Measurements from ENCODE around the gene SDC3.

SDC3 gene

DNA sequence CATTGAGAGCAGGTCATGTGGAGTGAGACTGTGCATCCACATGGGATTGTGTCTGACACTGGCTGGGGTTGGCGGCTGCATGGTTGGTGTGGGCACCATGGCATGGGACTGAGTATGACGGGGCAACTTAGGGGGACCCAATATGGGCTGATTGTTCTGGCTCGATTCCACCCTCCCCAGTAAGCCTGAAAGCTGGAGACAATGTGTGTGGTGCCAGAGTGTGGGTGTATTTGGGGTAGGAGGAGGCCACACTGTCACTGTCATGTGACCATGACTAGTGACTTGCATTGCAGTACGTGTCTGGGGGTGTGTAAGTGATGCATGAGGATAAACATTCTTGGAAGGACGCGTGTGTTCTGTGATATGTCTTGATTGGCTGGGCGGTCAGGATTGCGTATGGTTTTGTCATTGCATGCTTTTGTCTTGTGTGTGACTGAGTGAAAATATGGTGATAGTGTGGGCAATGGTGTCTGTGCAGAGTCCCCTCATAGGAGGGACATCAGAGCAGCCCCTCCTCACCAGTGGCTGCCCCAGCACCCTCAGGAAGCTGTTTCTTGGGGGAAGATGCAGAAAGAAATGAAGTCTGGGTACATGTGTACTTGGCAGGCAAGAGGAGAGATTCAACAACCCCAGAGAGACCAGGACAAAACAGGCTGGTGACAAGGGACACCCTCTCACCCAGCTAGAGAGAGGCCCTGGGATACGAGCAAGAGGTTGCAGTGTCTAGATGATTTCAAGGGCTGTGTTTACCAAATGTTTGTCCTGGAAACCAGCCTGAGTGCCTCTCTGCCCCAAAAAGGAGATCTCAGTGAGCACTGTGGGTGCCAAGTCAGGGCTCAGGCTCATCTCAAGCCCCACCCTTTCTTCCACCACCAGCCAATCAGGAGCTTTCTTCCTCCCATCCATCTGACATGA, 36.3 kb downstream of the SDC3 start:
- Histone ChIP-seq H3K27ac (ENCODE audit: low read depth, low read length) (no peak overlapping the region), H4K20me1 (ENCODE audit: control insufficient read depth, insufficient read depth, low read depth, low read length) (no peaks in the 10 kb centered on the region), H3K4me2 (ENCODE audit: low read length) (no peak overlapping the region), H3F3A (ENCODE audit: control insufficient read depth, insufficient read depth) (no peaks in the 10 kb centered on the region), H3K36me3 (ENCODE audit: control insufficient read depth, low read length) (no peaks in the 10 kb centered on the region), H3K27me3 (ENCODE audit: control insufficient read depth, low read length) (peaks cover 11% of the 10 kb centered on the region; the same call in 1 of the 2 replicates), H3K9me3 (ENCODE audit: control insufficient read depth, insufficient read depth, low read length) (no peaks in the 10 kb centered on the region), H3K9me2 (replicated peaks; ENCODE audit: control insufficient read depth, low read length) (no peaks in the 10 kb centered on the region), H3K79me2 (ENCODE audit: control insufficient read depth, low read length) (no peaks in the 10 kb centered on the region), H3K4me1 (ENCODE audit: control insufficient read depth, low read length) (no peaks in the 10 kb centered on the region), H3K4me3 (ENCODE audit: low read length) (no peak overlapping the region)
- TF ChIP-seq EZH2phosphoT487 (IDR thresholded peaks at IDR 0.05; ENCODE audit: borderline replicate concordance, low read length) (no peak), CTCF (IDR thresholded peaks at IDR 0.05; ENCODE audit: low read depth, low read length, poor library complexity, severe bottlenecking) (no peak)

DNA sequence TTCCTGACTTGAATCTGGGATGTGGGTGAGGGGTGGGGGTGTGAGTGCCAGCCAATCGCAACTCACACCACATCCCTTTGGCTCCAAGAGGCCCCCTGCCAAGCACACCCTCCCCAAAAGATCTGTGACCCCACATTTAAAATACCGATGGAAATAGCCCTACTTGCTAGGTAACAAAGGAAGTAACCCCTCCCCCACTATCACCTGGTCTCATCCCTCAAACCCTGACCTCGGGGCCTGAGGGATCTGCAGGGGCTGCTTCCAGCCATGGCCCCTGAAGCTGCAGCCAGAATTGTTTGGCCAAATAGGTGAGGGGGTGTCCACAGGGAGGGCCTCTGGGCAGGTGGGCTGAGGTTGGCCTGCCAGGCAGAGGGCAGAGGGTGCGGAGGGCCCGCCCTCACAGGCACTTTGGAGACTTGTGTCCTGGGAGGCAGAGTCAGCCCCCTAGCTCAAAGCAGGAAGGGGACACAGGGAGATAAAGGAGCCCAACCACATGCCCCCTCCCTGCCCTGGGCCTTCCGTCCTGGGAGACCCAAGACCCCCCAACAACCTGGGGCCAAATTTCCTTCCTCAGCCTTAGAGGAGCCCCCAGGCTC, 37.2 kb downstream of the SDC3 start:
- no peaks in the 10 kb centered on the region for H3F3A ChIP-seq (ENCODE audit: control insufficient read depth, insufficient read depth)
- H4K20me1 ChIP-seq (ENCODE audit: control insufficient read depth, insufficient read depth, low read depth, low read length) = no peaks in the 10 kb centered on the region
- H3K27me3 ChIP-seq (ENCODE audit: control insufficient read depth, low read length) = peaks cover 16% of the 10 kb centered on the region
- no peaks in the 10 kb centered on the region for H3K9me3 ChIP-seq (ENCODE audit: control insufficient read depth, insufficient read depth, low read length)
- TF ChIP-seq EZH2phosphoT487 (IDR thresholded peaks at IDR 0.05; ENCODE audit: borderline replicate concordance, low read length) (no peak), CTCF (IDR thresholded peaks at IDR 0.05; ENCODE audit: low read depth, low read length, poor library complexity, severe bottlenecking) (no peak)
- H3K36me3 ChIP-seq (ENCODE audit: control insufficient read depth, low read length) = no peaks in the 10 kb centered on the region
- H3K27ac ChIP-seq (ENCODE audit: low read depth, low read length) = no peak overlapping the region
- no peak overlapping the region for H3K4me2 ChIP-seq (ENCODE audit: low read length)
- no peaks in the 10 kb centered on the region for H3K4me1 ChIP-seq (ENCODE audit: control insufficient read depth, low read length)
- no peaks in the 10 kb centered on the region for H3K79me2 ChIP-seq (ENCODE audit: control insufficient read depth, low read length)
- H3K4me3 ChIP-seq (ENCODE audit: low read length) = no peak overlapping the region
- H3K9me2 ChIP-seq (replicated peaks; ENCODE audit: control insufficient read depth, low read length) = no peaks in the 10 kb centered on the region

- Histone ChIP-seq H3K79me2 (ENCODE audit: control insufficient read depth, low read length) (no peaks in the 10 kb centered on the region), H3K4me2 (ENCODE audit: low read length) (no peak overlapping the region), H3F3A (ENCODE audit: control insufficient read depth, insufficient read depth) (no peaks in the 10 kb centered on the region), H3K9me2 (replicated peaks; ENCODE audit: control insufficient read depth, low read length) (no peaks in the 10 kb centered on the region), H4K20me1 (ENCODE audit: control insufficient read depth, insufficient read depth, low read depth, low read length) (no peaks in the 10 kb centered on the region), H3K9me3 (ENCODE audit: control insufficient read depth, insufficient read depth, low read length) (no peaks in the 10 kb centered on the region), H3K4me1 (ENCODE audit: control insufficient read depth, low read length) (no peaks in the 10 kb centered on the region), H3K27ac (ENCODE audit: low read depth, low read length) (no peak overlapping the region), H3K36me3 (ENCODE audit: control insufficient read depth, low read length) (no peaks in the 10 kb centered on the region), H3K4me3 (ENCODE audit: low read length) (no peak overlapping the region), H3K27me3 (ENCODE audit: control insufficient read depth, low read length) (peaks cover 20% of the 10 kb centered on the region)
- TF ChIP-seq EZH2phosphoT487 (IDR thresholded peaks at IDR 0.05; ENCODE audit: borderline replicate concordance, low read length) = no peak
- no peak for TF ChIP-seq CTCF (IDR thresholded peaks at IDR 0.05; ENCODE audit: low read depth, low read length, poor library complexity, severe bottlenecking)
Measured at GRCh38 chr1:30870656-30871055, 37.9 kb downstream of the SDC3 start.
